Brain pericyte (primary cell): ENCODE measurements around the gene SLC44A2.

Experiments used
- DNase-seq: peaks from one replicate; pipeline ENCODE4 v3.0.0-alpha.2; 2012; ENCODE audit warnings: low read depth, low spot score

Gene SLC44A2

DNA sequence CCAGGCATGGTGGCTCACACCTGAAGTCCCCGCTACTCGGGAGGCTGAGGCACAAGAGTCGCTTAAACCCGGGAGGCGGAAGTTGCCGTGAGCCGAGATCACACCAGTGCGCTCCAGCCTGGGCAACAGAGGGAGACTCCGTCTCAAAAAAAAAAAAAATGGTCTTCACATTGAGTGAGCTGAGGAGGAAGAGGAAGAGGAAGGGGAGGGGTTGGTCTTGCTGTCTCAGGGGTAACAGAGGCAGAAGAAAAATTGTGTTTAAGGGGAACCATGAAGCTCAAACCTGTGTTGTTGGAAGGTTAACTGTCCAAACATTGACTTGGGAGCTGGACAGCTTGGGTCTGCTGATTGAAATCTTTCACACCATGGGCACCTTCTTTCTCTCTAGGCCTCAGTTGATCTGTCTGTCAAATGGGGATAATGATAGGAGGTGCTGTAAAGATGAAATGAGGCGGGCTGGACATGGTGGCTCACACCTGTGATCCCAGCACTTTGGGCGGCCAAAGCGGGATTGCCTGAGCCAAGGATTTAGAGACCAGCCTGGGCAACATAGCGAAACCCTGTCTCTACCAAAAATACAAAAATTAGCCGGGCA is 9.8 kb upstream of the SLC44A2 start:
- no peak for DNase-seq

DNA sequence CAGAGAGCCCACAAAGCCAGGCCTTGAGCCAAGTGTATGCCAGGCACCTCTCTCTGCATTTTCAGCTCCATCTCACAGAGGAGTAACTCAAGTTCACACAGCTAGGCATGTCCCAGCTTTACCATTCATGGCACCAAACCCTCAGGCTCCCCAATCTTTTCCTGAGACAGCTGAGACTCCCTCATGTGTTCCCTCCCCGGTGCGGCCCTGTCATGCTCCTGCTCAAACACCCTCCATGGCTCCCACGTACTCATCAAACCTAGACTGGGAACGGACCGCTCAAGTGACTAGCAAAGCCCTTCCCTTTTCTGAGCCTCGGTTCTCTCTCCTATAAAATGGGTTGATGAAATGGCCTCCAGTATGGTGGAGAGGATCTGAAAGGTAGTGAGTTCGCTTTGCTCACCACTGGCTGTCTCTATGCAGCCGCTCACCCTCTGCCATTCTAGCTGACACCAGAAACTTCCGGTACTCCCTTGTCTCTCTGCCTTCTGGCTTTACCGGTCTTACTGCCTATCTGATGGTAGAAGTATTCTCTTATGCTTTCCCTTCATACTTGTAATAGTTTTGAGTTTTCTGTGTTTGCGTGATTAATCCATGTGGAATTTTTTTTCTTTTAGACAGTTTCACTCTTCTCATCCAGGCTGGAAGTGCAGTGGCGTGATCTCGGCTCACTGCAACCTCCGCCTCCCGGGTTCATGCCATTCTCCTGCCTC is 7.8 kb upstream of the SLC44A2 start:
- DNase-seq, result no peak

DNA sequence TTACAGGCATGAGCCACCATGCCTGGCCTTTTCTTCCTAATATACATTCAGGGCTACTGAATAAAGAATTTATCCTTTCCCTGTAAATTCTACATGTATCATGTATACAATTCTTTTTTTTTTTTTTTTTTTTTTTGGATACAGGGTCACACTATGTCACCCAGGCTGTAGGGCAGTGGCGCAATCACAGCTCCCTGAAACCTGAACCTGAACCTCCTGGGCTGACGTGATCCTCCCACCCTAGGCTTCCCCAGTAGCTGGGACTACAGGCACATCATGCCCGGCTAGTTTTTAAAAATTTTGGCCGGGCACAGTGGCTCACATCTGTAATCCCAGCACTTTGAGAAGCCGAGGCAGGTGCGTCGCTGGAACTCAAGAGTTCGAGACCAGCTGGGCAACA is 6.5 kb upstream of the SLC44A2 start:
- no peak for DNase-seq

DNA sequence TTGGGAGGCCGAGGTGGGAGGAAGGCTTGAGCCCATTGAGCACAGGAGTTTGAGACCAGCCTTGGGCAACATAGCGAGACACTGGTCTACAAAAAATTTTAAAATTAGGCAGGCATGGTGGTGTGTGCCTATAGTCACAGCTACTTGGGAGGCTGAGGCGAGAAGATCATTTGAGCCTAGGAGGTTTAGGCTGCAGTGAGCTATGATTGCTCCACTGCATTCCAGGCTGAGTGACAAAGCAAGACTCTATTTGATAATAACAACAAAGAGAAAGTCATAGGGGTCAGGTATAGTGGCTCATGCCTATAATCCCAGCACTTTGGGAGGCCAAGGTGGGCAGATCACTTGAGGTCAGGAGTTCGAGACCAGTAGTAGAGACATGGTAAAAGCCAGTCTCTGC is 4.6 kb upstream of the SLC44A2 start:
- no peak for DNase-seq

DNA sequence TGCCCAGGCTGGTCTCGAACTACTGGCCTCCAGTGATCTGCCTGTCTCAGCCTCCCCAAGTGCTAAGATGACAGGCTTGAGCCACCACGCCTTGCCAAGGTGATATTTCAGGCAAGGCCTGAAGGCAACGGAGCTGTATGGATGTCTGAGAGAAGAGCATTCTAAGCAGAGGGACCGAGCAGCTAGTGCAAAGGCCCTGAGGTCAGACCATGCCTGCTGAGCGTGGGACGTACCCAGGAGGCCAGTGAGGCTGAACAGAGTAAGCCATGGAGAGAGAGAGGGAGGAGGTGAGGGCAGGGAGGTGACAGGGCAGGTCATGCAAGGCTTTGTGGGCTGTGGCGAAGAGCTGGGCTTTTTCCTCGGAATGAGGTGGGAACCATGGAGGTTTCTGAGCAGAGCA is 3.4 kb upstream of the SLC44A2 start:
- DNase-seq, result no peak

DNA sequence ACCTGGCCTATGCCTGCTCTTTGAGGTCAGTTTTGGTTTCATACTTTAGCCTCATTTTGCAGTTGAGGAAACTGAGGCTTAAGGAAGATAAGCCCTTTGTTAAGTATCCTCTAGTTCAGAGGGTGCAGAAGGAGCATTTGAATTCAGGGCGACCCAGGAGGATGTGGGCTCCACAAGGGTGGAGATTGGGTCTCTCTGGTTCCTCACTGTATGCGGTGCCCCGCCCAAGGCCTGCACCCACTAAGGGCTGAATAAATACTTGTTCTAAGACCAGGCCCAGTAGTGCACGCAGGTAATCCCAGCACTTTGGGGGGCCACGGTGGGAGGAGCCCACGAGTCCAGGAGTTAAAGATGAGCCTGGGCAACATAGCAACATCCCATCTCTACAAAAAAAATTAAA is 768 bp upstream of the SLC44A2 start:
- DNase-seq, result no peak

DNA sequence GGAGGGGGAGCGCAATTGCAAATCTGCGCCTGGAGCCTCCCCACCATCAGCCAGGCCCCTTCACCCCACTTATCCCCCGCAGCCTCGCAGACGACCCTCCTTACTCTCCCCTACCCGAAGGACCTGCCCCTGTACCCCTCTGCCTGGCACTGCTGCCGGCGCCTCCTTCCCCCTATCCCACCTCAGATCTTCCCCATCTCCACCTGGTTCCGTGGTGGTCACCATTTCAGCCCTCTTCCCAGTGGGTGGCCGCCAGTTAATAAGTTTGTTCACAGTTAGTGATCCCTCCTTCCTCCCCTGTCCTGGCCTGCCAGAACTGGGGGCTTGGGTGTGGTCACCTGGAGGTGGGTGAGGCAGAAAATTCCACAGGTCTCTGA is 397 bp downstream of the SLC44A2 start:
- no peak for DNase-seq

DNA sequence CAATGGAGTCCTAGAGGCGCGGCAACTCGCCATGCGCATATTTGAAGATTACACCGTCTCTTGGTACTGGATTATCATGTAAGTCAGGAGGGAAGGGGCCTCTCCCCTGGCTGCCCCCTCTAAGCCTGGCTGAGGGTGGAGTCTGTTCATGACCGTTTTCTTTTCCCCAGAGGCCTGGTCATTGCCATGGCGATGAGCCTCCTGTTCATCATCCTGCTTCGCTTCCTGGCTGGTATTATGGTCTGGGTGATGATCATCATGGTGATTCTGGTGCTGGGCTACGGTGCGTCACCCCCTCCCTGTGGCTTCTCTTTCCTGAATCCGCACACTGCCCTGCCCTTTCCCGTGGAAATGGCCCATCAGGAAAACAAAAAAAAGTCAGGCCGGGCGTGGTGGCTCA is 6.5 kb downstream of the SLC44A2 start:
- DNase-seq, result no peak

DNA sequence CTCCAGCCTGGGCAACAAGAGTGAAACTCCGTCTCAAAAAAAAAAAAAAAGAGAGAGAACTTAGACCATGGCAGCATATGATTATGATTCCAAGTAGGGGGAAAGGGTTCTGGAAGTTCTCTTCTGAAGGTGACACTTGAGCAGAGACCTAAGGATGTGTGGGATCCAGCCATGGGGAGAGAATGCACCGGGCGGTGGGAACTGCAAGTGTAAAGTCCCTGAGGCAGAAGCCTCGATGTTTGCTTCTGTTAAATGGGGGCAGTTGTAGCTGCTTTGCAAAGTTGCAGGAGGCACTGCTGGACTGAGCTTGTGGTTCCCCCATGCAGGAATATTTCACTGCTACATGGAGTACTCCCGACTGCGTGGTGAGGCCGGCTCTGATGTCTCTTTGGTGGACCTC is 9.1 kb downstream of the SLC44A2 start:
- DNase-seq, result no peak

DNA sequence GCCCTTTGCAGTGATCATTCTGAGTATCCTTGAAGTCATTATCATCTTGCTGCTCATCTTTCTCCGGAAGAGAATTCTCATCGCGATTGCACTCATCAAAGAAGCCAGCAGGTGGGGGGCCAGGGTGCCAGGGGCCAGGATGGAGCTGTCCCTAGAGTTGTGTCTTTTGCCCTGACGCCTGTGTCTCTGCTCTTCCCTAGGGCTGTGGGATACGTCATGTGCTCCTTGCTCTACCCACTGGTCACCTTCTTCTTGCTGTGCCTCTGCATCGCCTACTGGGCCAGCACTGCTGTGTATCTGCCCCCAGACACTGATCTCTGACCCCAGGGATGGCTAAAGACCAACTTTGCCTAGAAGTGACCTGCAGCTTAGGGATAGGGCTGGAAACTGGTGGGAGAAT is 9.6 kb downstream of the SLC44A2 start:
- DNase-seq, result no peak

DNA sequence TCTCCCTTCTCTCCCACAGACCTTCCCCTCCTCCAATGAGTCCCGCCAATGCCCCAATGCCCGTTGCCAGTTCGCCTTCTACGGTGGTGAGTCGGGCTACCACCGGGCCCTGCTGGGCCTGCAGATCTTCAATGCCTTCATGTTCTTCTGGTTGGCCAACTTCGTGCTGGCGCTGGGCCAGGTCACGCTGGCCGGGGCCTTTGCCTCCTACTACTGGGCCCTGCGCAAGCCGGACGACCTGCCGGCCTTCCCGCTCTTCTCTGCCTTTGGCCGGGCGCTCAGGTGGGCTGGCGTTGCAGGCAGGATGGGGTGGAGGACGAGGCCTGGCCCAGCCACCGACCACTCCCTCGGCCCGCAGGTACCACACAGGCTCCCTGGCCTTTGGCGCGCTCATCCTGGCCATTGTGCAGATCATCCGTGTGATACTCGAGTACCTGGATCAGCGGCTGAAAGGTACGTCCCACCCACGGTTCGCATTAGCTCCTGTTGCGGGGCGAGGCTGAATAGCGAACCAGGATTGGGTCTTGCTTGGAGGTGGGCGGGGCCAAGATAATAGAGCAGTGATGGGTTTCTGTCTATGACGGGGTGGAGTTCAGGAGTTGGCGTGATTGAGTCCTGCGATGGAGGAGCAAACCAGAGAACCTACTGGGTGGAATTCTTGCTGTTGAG is 11.1 kb downstream of the SLC44A2 start:
- DNase-seq, result no peak

DNA sequence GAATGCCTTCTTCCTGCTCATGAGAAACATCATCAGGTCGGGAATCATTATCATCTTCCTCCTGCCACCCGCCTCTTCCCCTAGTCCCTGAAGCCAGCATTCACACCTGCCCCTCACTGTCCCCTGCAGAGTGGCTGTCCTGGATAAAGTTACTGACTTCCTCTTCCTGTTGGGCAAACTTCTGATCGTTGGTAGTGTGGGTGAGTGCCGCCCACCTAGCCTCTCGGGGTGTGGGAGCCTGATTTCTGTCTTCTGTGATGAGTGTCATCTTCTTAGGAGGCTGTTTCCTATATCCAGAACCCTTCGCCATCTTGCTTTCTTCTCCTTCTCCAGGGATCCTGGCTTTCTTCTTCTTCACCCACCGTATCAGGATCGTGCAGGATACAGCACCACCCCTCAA is 12.5 kb downstream of the SLC44A2 start:
- no peak for DNase-seq

DNA sequence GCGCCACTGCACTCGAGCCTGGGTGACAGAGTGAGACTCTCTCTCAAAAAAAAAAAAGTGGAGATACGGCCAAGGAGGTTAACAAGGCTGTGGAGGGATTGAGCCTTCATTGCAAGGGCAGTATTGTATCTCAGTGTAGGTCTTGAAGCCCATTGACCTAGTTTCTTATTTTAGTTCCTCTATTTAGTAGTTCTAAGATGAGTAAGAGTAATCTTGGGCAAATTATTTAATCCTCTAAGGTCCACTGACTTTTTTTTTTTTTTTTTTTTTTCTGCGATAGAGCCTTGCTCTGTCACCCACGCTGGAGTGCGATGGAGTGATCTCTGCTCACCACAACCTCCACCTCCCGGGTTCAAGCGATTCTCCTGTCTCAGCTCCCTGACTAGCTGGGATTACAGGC is 14.5 kb downstream of the SLC44A2 start:
- DNase-seq, result no peak

DNA sequence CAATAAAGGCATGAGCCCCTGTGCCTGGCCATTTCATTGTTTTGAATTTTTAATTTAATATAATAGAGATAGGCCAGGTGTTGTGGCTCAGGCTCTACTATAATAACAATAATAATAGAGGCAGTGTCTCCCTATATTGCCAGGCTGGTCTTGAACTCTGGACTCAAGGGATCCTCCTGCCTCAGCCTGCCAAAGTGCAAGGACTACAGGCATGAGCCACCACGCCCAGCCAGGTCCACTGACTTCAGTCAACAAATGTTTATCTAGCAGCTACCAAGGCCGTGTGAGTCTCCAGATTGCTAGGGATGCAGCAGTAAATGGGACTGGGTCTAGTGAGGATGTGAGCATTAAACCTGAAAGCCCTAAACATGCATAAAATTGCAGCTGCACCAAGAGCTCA is 15.0 kb downstream of the SLC44A2 start:
- DNase-seq, result no peak

DNA sequence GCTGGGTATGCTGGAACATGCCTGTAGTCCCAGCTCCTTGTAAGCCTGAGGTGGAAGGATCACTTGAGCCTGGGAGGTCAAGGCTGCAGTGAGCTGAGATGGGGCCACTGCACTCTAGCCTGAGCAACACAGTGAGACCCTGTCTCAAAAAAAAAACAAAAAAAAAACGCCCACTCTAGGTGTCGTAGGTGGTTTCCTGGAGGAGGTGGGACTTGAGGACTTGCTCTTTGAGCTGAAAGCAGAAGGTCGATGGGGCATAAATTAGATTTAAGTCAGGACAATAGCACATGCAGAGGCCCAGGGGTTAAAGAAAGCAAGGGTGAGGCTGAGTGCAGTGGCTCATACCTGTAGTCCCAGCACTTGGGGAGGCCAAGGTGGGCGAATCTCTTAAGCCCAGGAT is 15.9 kb downstream of the SLC44A2 start:
- DNase-seq, result no peak

DNA sequence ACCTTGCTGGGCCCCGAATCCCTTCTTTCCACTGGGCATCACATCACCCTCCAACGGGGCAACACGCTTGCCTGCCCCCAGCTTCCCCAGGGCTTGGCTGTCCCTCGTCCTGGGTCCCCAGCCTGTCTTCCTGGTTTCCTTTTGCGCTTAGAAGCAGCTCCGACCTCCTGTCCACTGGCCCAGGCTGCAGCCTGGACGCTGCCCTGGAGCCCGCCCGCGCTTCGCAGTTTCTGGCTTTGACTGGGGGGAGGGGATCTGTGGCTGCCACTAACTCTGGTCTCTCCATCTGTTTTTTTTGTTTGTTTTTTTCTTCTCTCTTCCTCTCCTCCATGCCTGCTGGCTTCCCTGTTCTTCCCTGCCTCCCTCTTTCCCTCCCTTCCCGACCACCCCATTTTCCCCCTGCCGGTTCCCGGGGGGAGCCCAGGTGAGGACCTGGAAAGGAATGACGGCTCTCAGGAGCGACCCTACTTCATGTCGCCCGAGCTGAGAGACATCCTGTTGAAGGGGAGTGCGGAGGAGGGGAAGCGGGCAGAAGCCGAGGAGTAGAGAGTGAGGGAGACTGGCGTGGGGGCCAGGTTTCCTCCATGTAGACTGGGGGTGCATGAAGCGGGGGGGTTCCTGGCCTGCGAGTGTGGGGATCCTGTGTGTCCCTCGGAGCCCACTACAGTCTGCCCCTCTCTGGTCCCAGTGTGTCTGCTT is 17.3 kb downstream of the SLC44A2 start:
- no peak for DNase-seq

DNA sequence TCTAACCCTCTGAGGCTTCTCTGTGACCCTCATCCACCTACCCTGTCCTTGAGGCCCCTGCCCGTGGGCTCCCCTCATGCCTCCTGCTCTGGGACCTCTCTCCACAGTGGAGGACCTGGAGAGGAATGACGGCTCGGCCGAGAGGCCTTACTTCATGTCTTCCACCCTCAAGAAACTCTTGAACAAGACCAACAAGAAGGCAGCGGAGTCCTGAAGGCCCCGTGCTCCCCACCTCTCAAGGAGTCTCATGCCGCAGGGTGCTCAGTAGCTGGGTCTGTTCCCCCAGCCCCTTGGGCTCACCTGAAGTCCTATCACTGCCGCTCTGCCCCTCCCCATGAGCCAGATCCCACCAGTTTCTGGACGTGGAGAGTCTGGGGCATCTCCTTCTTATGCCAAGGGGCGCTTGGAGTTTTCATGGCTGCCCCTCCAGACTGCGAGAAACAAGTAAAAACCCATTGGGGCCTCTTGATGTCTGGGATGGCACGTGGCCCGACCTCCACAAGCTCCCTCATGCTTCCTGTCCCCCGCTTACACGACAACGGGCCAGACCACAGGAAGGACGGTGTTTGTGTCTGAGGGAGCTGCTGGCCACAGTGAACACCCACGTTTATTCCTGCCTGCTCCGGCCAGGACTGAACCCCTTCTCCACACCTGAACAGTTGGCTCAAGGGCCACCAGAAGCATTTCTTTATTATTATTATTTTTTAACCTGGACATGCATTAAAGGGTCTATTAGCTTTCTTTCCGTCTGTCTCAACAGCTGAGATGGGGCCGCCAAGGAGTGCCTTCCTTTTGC is 18.0 kb downstream of the SLC44A2 start:
- DNase-seq, result no peak

DNA sequence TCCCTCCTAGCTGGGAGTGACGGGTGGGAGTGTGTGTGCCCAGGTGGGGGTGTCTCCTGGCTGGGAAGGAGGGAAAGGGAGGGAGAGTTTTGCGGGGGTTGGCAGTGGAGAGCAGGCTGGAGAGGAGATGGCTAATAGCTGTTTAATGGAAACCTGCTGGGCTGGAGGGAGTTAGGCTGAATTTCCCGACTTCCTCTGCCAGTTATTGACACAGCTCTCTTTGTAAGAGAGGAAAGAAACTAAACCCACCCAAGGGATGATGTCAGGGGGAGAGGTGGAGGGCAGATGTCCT is 18.6 kb downstream of the SLC44A2 start:
- no peak for DNase-seq

DNA sequence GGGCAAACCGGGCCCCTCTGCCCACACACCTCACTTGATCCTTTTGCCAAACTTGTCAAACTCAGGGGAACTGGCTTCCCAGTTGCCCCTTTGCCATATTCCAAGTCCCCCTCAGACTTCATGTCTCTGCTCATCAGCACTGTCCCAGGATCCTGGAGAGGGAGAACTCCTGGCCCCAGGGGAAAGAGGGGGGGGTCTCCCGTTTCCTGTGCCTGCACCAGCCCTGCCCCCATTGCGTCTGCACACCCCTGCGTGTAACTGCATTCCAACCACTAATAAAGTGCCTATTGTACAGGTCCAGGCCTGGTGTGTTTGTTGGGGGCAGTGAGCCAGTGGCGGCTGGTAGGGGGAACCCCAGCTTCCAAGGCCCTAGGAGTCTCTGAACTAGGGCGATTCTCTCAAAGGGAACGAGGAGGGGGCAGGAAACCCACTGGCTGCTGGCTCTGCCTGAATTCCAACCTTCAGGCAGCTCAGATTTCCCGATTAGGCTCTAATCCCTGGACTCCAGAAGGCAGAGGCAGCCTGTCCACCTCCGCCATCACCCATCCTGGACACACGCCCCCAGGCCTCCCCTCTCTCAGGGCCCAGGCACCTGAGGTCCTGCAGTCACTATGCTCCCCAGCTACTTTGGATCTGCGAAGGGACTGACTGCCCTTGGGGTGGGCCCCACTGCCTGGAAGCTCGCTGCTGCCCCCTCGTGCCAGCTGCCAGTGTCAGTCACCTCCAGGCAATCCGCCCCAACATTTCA is 19.1 kb downstream of the SLC44A2 start:
- DNase-seq, result no peak

DNA sequence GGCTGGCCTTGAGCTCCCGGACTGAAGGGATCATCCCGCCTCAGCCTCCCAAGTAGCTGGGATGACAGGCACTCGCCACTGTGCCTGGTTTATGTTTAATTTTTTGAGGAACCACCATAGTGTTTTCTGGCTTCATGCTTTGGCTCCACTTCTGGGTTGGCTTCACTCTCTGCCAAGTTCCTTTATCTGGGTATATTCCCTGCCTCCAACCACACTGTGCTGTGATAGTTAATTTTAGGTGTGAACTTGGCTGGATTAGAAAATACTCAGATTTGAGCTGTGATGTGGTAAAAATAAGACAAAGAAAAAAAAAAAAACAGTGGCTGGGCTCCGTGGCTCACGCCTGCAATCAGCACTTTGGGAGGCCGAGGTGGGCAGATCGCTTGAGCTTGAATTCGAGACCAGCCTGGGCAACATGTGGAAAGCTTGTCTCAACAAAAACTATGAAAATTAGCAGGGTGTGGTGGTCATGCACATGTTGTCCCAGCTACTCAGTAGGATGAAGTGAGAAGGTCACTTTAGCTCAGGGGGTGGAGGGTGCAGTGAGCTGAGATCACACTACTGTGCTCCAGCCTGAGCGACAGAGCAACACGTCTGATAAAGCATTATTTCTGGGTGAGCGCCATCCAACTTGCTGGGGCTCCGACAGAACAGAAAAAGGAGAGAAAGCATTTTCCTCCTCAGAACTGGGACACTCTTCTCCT is 21.3 kb downstream of the SLC44A2 start:
- no peak for DNase-seq

DNA sequence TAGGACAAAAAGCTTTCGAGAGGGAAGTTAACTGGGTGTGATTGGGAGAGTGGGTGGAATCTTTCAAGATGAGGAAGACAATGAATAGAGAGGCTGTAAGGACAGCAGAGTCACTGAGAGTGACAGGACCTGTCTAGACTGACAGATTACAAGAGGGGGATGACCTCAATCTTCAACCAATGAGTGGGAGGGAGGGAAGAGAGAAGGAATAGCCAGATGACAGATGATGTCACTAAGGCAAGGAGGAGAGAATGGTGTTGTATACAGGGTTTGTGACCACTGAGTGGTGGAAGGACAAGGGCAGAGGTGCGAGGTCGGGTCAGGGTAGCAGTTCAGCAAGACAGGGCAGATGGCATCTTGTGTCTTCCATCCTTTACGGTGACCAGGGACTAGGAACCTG is 23.0 kb downstream of the SLC44A2 start:
- no peak for DNase-seq
